ENCODE data around the gene PIK3AP1.

PIK3AP1 gene

GRCh38 chr10:96714746-96715255 lies 5.5 kb downstream of the PIK3AP1 start:
- Histone ChIP-seq H3K4me2 (ENCODE audit: low read length, poor library complexity, severe bottlenecking) (no peak overlapping the region), H2BK15ac (ENCODE audit: low read depth, poor library complexity, severe bottlenecking) (no peak overlapping the region), H3K18ac (ENCODE audit: low read depth in 1 of 2, low read length in 2 of 2) (no peak overlapping the region), H3K4ac (ENCODE audit: low read depth in 1 of 2, low read length in 2 of 2) (no peak overlapping the region), H2AFZ (ENCODE audit: low read depth, low read length) (no peak overlapping the region), H3K4me3 (ENCODE audit: insufficient read depth in 1 of 2, low read depth in 1 of 2, low read length in 2 of 2) (no peak overlapping the region), H2BK120ac (ENCODE audit: low read depth, low read length) (no peak overlapping the region), H2AK5ac (ENCODE audit: low read length, severe bottlenecking) (no peak overlapping the region), H4K8ac (ENCODE audit: low read length) (no peak overlapping the region), H3K14ac (ENCODE audit: low read length in 2 of 2) (no peak overlapping the region), H3K27me3 (ENCODE audit: control insufficient read depth in 1 of 2, insufficient read depth in 1 of 2, low read length in 2 of 2) (peaks cover 15% of the 10 kb centered on the region in 2 experiments), H2BK12ac (ENCODE audit: low read length in 2 of 2) (no peak overlapping the region), H3K36me3 (ENCODE audit: control insufficient read depth in 1 of 2, insufficient read depth in 2 of 2, low read depth in 1 of 2, low read length in 2 of 2) (no peaks in the 10 kb centered on the region), H3K23ac (ENCODE audit: low read length in 2 of 2) (no peak overlapping the region), H2BK5ac (ENCODE audit: low read depth, low read length, poor library complexity, severe bottlenecking) (no peak overlapping the region), H3K27ac (ENCODE audit: low read length, poor library complexity, severe bottlenecking) (no peak overlapping the region), H4K91ac (ENCODE audit: low read length) (no peak overlapping the region), H3K9ac (ENCODE audit: low read length) (no peak overlapping the region), H3K9me3 (ENCODE audit: control insufficient read depth, low read length) (no peaks in the 10 kb centered on the region), H3K79me1 (replicated peaks; ENCODE audit: low read length, poor library complexity, severe bottlenecking) (no peaks in the 10 kb centered on the region), H3K4me1 (ENCODE audit: control insufficient read depth, insufficient read depth, low read depth, low read length) (peaks cover 2% of the 10 kb centered on the region)
- WGBS: 69% methylated on average over 2 of the region's 2 CpGs
- no peak for DNase-seq

GRCh38 chr10:96714031-96714590 lies 6.2 kb downstream of the PIK3AP1 start:
- no peak overlapping the region for H3K4me3 ChIP-seq (ENCODE audit: insufficient read depth in 1 of 2, low read depth in 1 of 2, low read length in 2 of 2)
- H3K14ac ChIP-seq (ENCODE audit: low read length in 2 of 2): no peak overlapping the region
- H3K9me3 ChIP-seq (ENCODE audit: control insufficient read depth, low read length): no peaks in the 10 kb centered on the region
- H3K36me3 ChIP-seq (ENCODE audit: control insufficient read depth in 1 of 2, insufficient read depth in 2 of 2, low read depth in 1 of 2, low read length in 2 of 2): no peaks in the 10 kb centered on the region
- no peak overlapping the region for H3K4me2 ChIP-seq (ENCODE audit: low read length, poor library complexity, severe bottlenecking)
- no peak overlapping the region for H3K27ac ChIP-seq (ENCODE audit: low read length, poor library complexity, severe bottlenecking)
- H2BK120ac ChIP-seq (ENCODE audit: low read depth, low read length): no peak overlapping the region
- H3K4ac ChIP-seq (ENCODE audit: low read depth in 1 of 2, low read length in 2 of 2): no peak overlapping the region
- H4K91ac ChIP-seq (ENCODE audit: low read length): no peak overlapping the region
- no peak overlapping the region for H2BK15ac ChIP-seq (ENCODE audit: low read depth, poor library complexity, severe bottlenecking)
- no peak overlapping the region for H2AK5ac ChIP-seq (ENCODE audit: low read length, severe bottlenecking)
- H3K4me1 ChIP-seq (ENCODE audit: control insufficient read depth, insufficient read depth, low read depth, low read length): no peaks in the 10 kb centered on the region
- H3K9ac ChIP-seq (ENCODE audit: low read length): no peak overlapping the region
- H3K23ac ChIP-seq (ENCODE audit: low read length in 2 of 2): no peak overlapping the region
- H3K79me1 ChIP-seq (replicated peaks; ENCODE audit: low read length, poor library complexity, severe bottlenecking): no peaks in the 10 kb centered on the region
- no peak overlapping the region for H3K18ac ChIP-seq (ENCODE audit: low read depth in 1 of 2, low read length in 2 of 2)
- no peak overlapping the region for H2AFZ ChIP-seq (ENCODE audit: low read depth, low read length)
- 83% methylated on average over 9 of the region's 9 CpGs for WGBS
- H2BK5ac ChIP-seq (ENCODE audit: low read depth, low read length, poor library complexity, severe bottlenecking): no peak overlapping the region
- H2BK12ac ChIP-seq (ENCODE audit: low read length in 2 of 2): no peak overlapping the region
- no peak for DNase-seq
- H4K8ac ChIP-seq (ENCODE audit: low read length): no peak overlapping the region
- H3K27me3 ChIP-seq (ENCODE audit: control insufficient read depth in 1 of 2, insufficient read depth in 1 of 2, low read length in 2 of 2): peaks cover 8% of the 10 kb centered on the region in 2 experiments

- H2BK15ac ChIP-seq (ENCODE audit: low read depth, poor library complexity, severe bottlenecking): no peak overlapping the region
- no peak for DNase-seq
- H3K27me3 ChIP-seq (ENCODE audit: control insufficient read depth in 1 of 2, insufficient read depth in 1 of 2, low read length in 2 of 2): no peaks in the 10 kb centered on the region
- no peak overlapping the region for H2BK5ac ChIP-seq (ENCODE audit: low read depth, low read length, poor library complexity, severe bottlenecking)
- H3K4ac ChIP-seq (ENCODE audit: low read depth in 1 of 2, low read length in 2 of 2): no peak overlapping the region
- H3K23ac ChIP-seq (ENCODE audit: low read length in 2 of 2): no peak overlapping the region
- no peak overlapping the region for H4K91ac ChIP-seq (ENCODE audit: low read length)
- no peak overlapping the region for H3K18ac ChIP-seq (ENCODE audit: low read depth in 1 of 2, low read length in 2 of 2)
- H3K79me1 ChIP-seq (replicated peaks; ENCODE audit: low read length, poor library complexity, severe bottlenecking): no peaks in the 10 kb centered on the region
- no peak overlapping the region for H2AK5ac ChIP-seq (ENCODE audit: low read length, severe bottlenecking)
- no peak overlapping the region for H2BK12ac ChIP-seq (ENCODE audit: low read length in 2 of 2)
- H3K14ac ChIP-seq (ENCODE audit: low read length in 2 of 2): no peak overlapping the region
- no peak overlapping the region for H3K27ac ChIP-seq (ENCODE audit: low read length, poor library complexity, severe bottlenecking)
- no peak overlapping the region for H2AFZ ChIP-seq (ENCODE audit: low read depth, low read length)
- H3K4me2 ChIP-seq (ENCODE audit: low read length, poor library complexity, severe bottlenecking): no peak overlapping the region
- H4K8ac ChIP-seq (ENCODE audit: low read length): no peak overlapping the region
- no peak overlapping the region for H3K9ac ChIP-seq (ENCODE audit: low read length)
- H2BK120ac ChIP-seq (ENCODE audit: low read depth, low read length): no peak overlapping the region
- H3K4me3 ChIP-seq (ENCODE audit: insufficient read depth in 1 of 2, low read depth in 1 of 2, low read length in 2 of 2): no peak overlapping the region
- WGBS: 94% methylated on average over 7 of the region's 10 CpGs
- no peaks in the 10 kb centered on the region for H3K9me3 ChIP-seq (ENCODE audit: control insufficient read depth, low read length)
- H3K4me1 ChIP-seq (ENCODE audit: control insufficient read depth, insufficient read depth, low read depth, low read length): no peaks in the 10 kb centered on the region
- no peaks in the 10 kb centered on the region for H3K36me3 ChIP-seq (ENCODE audit: control insufficient read depth in 1 of 2, insufficient read depth in 2 of 2, low read depth in 1 of 2, low read length in 2 of 2)
Measured at GRCh38 chr10:96712662-96713271, 7.5 kb downstream of the PIK3AP1 start.

GRCh38 chr10:96711048-96711728 lies 9.1 kb downstream of the PIK3AP1 start:
- Histone ChIP-seq H2BK5ac (ENCODE audit: low read depth, low read length, poor library complexity, severe bottlenecking) (no peak overlapping the region), H3K9me3 (ENCODE audit: control insufficient read depth, low read length) (no peaks in the 10 kb centered on the region), H4K91ac (ENCODE audit: low read length) (no peak overlapping the region), H3K27me3 (ENCODE audit: control insufficient read depth in 1 of 2, insufficient read depth in 1 of 2, low read length in 2 of 2) (peaks cover 3% of the 10 kb centered on the region in 2 experiments), H3K18ac (ENCODE audit: low read depth in 1 of 2, low read length in 2 of 2) (no peak overlapping the region), H3K79me1 (replicated peaks; ENCODE audit: low read length, poor library complexity, severe bottlenecking) (no peaks in the 10 kb centered on the region), H2BK120ac (ENCODE audit: low read depth, low read length) (no peak overlapping the region), H2AFZ (ENCODE audit: low read depth, low read length) (no peak overlapping the region), H2AK5ac (ENCODE audit: low read length, severe bottlenecking) (no peak overlapping the region), H2BK12ac (ENCODE audit: low read length in 2 of 2) (no peak overlapping the region), H3K14ac (ENCODE audit: low read length in 2 of 2) (no peak overlapping the region), H3K27ac (ENCODE audit: low read length, poor library complexity, severe bottlenecking) (no peak overlapping the region), H3K23ac (ENCODE audit: low read length in 2 of 2) (no peak overlapping the region), H3K4me3 (ENCODE audit: insufficient read depth in 1 of 2, low read depth in 1 of 2, low read length in 2 of 2) (no peak overlapping the region), H3K4me1 (ENCODE audit: control insufficient read depth, insufficient read depth, low read depth, low read length) (no peaks in the 10 kb centered on the region), H3K4me2 (ENCODE audit: low read length, poor library complexity, severe bottlenecking) (no peak overlapping the region), H3K4ac (ENCODE audit: low read depth in 1 of 2, low read length in 2 of 2) (no peak overlapping the region), H2BK15ac (ENCODE audit: low read depth, poor library complexity, severe bottlenecking) (no peak overlapping the region), H3K9ac (ENCODE audit: low read length) (no peak overlapping the region), H4K8ac (ENCODE audit: low read length) (no peak overlapping the region), H3K36me3 (ENCODE audit: control insufficient read depth in 1 of 2, insufficient read depth in 2 of 2, low read depth in 1 of 2, low read length in 2 of 2) (no peaks in the 10 kb centered on the region)
- WGBS: 83% methylated on average over 3 of the region's 3 CpGs
- DNase-seq: no peak
